Activated CD4-positive, CD25-positive, alpha-beta regulatory T cell treated with anti-CD3 and anti-CD28 coated beads, Interleukin-2, amount 50 U/mL, for 24 hours (primary cell): ENCODE data around the gene UBE4B.
"Not testable (repeated sequence)": the region's sequence is repeated elsewhere in the genome, so short reads cannot be mapped to it uniquely, and the experiment has no call there.

ENCODE experiments used
- ATAC-seq, 2 donors: fragments of 150-1000 bp; cut with Tn5 transposase; one replicate each; pipeline ENCODE4 v1.10.0; 2021; ENCODE audit warnings: mild to moderate bottlenecking in 1 of 2, moderate library complexity in 1 of 2

The UBE4B gene

DNA sequence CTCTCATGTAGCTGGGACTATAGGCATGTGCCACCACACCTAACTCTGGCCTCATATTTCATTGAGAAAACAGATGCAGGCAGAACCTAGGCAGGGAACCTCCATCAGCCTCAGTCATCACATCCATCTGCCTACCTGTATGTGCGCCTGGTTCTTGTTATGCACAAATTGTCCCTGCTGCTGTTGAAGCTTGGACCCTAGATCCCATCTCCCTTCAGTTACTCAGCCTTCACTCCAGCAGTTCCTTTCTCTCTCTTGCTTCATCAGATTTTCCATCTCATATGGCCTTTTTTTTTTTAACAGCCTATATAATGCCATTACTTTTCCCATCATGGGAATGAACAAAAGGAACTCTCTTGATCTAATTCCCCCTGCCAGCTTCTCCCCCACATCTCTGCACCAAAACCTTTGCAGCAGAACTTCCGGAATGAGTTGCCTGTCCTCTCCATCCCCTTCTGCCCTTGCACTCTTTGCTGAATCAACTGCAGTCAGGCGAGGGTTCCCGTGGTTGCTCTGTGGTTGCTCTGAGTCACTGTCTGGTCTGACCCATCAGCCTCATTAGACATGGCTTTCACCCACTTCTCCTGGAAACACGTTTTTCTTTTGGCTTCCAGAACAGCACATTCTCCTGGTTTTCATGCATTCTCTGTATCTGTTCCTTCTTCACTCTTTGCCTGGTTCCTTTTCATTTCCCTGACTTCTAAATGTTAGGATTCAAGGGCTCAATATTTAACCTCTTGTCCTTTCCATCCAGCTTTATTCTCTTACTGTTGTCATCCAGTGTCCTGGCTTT is 41.5 kb downstream of the UBE4B start:
- peak; percentile 100 for ATAC-seq

DNA sequence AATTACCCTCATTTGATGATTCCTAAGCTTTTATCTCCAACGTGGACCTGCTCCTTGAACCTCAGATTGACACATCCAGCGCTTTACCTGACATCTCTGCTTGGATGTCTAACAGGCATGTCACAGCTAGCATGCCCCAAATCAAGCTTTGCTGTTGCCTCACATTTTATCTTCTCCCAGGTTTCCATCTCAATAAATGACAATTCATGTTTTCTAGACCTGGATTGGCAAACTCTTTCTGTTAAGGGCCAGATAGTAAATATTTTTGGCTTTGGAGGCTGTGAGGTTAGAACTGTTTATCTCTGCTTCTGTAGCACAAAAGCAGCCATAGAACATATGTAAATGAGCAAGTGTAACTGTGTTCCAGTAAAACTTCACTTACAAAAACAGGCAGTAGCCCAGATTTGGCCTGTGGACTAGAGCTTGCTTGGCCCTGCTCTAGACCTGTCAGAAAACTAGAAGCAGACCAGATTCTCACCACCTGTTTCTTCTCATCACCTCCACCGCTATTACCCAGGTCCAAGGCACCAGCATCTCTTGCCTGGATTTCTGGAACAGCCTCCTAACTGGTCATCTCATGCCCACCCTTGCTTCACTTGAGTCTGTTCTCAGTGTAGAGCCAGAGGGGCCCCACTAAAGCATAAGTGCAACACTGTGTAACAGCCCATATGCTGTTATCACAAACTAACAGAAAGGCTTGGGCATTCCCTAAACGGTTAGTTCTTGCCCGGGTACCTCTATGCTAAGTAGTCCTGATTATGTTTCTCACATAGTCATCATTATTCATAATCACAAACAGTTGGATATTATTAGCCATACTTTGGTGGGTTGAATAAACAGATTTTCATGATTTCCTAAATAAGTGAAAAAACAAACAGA is 42.3 kb downstream of the UBE4B start:
- ATAC-seq: no peak

DNA sequence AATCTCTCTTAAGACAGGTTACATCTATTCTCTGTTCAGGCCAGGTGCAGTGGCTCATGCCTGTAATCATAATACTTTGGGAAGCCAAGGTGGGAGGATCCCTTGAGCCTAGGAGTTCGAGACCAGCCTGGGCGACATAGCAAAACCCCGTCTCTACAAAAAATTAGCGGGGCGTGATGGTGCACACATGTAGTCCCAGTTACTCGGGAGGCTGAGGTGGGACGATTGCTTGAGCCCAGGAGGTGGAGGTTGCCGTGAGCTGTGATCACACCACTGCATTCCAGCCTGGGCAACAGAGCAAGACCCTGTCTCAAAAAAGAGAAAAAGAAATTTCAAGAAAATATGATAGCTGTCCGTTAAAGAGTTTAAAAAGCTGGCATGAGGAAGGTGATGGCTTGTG is 43.0 kb downstream of the UBE4B start:
- ATAC-seq: no peak

DNA sequence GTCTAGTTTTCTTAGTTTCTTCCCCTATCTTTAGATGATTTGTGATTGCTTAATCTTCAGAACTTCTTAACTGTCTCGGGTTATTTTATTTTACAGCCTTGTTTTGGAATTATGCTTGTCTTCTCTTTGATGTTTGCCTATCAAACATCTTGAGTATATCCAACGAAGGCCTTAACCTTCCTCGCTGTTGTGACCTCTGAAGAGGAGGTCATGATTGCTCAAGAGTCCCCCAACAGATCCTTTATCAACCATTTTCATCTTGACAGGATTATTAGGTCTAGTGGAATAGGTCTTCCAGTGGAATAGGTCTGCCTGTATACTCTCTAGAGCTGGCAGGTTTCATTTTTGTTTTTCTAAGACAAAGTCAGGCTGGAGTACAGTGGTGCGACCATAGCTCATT is 45.7 kb downstream of the UBE4B start:
- ATAC-seq: no peak

DNA sequence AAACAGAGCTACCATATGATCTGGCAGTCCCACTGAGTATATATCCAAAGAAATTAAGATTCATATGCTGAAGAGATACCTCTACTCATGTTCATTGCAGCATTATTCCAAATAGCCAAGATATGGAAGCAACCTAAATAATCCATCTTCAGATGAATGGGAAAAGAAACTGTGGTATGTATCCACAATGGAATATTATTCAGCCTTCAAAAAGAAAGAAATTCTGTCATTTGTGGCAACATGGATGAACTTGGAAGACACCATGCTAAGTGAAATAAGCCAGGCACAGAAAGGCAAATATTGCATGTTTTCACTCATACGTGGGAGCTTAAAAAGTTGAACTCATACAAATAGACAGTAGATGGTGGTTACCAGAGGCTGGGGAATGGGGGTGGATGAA is 47.8 kb downstream of the UBE4B start:
- ATAC-seq: no peak

DNA sequence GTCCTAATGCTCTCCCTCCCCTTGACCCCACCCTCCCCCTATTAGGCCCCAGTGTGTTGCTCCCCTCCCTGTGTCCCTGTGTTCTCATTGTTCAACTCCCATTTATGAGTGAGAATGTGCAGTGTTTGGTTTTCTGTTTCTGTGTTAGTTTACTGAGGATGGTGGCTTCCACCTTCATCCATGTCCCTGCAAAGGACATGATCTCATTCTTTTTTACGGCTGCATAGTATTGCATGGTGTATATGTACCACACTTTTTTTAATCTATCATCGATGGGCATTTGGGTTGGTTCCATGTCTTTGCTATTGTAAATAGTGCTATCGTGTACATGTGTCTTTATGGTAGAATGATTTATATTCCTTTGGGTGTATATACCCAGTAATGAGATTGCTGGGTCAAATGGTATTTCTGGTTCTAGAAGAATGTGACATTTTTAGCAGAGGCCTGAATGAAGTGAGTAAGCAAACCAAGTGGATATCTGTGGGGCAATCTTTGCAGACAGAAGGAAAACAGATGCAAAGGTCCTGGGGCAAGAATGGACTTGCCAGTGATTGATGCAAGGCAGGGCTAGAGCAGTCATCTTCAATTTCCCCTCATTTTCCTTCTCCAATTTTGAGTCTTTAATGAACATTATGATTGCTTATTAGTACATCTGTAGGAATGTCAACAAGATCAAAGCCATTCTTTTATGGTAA is 50.2 kb downstream of the UBE4B start:
- ATAC-seq: no peak

DNA sequence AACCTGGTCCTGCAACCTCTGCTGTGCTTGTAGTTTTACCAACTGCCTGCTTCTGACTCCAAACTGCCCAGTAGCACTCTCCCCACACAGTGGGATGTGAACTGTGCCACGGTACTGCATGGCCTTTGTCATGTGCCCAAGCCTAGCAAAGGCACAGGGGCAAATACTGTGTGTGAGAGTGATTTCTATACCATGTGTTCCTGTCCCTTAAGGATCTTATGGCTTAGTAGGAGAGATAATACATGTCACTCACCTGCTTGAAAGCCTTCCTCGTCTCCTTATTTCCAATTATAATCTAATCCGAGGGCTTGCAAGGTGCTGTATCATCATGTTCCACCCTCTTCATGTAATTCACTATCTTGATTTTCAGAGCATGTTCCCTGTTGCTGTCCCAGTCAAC is 51.3 kb downstream of the UBE4B start:
- no peak for ATAC-seq

DNA sequence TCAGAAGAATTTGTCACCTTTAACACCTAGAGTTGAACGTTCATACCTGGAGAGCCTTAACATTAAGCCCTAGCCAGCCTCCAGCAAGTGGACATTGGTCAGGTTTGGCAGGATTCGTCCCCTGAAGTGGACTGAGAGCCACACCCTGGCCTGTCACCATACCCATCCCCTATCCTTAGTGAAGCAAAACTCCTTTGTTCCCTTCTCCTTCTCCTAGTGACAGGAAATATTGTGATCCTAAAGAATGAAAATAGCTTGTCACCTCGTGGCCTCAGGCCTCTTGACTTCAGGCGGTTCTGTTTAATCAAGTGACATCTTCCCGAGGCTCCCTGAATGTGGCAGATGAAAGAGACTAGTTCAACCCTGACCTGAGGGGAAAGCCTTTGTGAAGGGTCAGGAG is 52.3 kb downstream of the UBE4B start:
- ATAC-seq: no peak

DNA sequence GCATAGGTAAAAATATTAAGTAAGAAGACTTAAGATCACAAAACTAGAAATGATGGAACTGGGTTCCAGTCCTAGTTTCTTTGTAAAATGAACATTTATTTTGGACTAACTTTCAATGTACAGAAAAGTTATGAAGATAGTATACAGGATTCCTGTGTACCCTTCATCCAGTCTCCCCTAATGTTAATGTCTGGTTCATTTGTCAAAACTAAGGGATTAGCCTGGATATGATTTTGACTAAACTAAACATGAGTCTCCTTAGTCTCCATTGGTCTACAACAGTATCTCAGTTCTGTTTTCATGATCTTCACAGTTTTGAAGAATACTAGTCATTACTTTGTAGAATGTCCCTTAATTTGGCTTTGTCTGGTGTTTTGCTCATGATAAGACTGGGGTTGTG is 54.5 kb downstream of the UBE4B start:
- no peak for ATAC-seq

DNA sequence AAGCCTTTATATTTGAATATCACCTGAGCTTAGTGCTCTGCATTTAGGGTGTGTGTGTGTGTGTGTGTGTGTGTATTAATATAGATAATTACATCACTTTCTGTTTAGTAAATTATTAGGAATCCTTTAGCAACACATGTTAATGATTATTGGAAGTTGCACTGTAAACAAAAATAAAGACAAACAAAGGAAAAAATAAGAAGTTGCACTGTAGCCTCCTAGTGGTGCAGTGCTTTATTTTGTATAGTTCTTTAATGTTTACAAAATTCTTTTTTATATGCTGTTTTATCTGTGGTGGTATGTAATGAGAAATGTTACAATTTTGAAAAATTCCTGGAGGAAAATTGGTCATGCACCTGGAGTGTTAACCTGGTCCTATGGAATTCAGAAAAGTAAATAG is 69.2 kb downstream of the UBE4B start:
- ATAC-seq: no peak

DNA sequence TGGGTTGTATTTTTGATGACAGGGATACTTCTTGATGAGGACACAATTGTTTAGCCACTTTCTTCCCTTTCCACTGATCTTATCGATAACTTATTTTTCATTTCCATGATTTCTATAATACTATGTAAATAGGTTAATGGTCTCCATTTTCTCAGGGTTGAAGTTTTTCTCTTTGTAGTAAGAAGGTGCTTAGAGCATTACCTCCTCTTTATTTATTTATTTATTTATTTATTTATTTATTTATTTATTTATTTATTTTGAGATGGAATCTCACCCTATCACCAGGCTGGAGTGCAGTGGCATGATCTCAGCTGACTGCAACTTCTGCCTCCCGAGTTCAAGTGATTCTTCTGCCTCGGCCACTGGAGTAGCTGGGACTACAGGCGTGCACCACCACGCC is 70.4 kb downstream of the UBE4B start:
- ATAC-seq: no peak

DNA sequence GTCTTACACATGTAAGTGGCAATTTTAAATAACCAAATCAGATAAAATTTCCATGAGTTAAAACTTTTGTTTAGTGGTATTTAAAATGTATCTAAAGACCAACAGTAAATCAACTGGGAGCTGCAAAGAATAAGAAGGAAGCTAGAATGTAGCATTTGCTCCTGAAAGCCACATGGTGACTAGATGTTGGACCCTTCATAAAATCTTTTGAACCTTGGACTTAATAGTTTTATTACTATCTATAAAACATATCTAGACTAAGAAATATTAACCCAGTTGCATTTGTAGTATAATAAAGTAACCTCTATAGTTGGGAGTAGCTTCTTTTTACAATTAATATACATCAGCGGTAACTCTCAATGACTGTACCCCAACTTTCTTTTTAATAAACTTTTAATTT is 72.1 kb downstream of the UBE4B start:
- no peak for ATAC-seq

DNA sequence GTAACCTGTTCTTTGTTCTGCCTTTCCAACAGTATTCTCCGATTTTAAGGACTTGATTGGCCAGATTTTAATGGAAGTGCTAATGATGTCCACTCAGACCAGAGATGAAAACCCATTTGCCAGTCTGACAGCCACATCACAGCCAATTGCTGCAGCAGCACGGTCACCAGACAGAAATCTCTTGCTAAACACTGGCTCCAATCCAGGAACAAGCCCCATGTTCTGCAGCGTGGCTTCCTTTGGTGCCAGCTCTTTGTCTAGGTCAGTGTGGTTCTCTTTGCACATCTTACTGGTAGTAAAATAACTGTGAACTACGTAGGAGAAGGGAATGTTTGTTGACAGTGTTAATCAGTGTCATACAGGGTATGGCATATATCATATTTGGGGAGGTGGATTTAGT is 72.7 kb downstream of the UBE4B start:
- ATAC-seq: no peak

DNA sequence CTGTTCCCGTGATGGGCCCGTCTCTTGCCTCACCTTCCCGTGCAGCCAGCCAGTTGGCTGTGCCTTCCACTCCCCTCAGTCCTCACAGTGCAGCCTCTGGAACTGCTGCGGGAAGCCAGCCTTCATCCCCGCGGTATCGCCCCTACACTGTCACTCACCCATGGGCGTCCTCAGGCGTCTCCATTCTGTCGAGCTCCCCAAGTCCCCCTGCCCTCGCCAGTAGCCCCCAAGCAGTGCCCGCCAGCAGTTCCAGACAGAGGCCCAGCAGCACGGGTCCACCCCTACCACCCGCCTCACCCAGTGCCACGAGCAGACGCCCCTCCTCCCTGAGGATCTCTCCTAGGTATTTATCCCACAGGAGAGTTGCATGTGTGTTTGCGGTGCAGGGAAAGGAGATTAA is 73.5 kb downstream of the UBE4B start:
- no peak for ATAC-seq

DNA sequence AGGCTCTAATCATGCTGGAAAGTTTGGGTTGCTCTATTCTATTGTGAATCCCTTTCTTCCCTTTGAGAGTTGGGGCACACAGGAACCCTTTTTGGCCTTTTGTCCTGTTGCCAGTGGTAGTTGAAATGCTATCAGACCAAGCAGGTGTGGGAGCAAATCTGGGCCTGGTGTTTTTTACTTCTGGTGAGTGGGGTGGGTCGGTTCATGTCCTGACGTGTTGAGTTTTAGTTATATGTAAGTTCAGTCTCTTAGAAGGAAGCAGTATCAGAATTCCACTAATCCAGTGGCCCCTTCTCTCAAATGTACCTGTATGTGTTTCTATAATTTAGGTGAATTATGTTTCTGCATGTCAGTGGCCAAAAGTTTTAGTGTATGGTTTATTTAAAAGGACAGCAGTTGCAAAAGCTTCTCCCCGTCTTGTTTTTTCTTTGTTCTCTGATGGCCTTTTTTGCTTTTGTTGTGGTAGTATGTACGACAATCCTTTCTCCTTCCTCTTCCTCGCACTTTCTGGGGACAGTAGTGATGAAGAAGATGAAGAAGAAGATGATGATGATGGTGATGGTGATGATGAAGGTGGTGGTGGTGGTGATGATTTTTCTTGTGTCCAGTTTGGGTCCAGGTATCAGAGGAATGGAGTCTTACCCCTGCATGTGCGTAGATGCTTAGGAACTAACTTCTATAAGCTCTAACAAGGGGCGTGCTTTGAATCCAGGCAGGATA is 74.2 kb downstream of the UBE4B start:
- ATAC-seq: no peak

DNA sequence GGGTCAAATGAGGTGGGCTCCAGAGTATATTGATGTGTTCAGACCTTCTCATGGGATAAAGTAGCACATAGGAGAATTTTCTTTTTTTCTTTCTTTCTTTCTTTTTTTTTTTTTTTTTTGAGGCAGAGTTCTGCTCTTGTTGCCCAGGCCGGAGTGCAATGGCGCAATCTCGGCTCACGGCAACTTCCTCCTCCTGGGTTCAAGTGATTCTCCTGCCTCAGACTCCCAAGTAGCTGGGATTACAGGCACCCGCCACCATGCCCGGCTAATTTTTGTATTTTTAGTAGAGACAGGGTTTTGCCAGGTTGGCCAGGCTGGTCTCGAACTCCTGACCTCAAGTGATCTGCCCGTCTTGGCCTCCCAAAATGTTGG is 74.7 kb downstream of the UBE4B start:
- ATAC-seq: not testable (repeated sequence)

DNA sequence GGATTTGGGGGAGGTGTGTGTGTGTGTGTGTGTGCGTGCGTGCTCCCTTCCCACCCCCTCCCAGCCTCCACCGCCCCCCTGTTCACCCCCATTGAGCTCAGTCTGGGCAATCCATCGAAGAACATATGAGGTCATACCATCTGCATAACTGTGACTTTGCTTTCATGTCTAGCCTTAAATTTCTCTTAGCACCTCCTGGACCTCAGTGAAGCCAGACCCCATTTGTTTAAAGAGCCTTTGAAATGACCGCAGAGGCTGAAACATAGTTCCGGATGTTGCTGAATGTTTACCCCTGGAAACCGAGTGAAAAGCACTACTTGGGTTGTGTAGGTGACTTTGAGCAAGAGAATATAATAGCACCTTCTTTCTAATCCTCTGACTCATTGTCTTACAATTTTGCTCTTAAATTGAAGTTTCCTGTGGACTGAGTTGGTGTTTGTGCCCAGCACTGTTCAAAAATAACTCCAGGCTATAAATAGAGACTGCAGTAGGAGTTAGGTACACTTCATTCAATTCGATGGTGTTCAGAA is 75.4 kb downstream of the UBE4B start:
- ATAC-seq: no peak

DNA sequence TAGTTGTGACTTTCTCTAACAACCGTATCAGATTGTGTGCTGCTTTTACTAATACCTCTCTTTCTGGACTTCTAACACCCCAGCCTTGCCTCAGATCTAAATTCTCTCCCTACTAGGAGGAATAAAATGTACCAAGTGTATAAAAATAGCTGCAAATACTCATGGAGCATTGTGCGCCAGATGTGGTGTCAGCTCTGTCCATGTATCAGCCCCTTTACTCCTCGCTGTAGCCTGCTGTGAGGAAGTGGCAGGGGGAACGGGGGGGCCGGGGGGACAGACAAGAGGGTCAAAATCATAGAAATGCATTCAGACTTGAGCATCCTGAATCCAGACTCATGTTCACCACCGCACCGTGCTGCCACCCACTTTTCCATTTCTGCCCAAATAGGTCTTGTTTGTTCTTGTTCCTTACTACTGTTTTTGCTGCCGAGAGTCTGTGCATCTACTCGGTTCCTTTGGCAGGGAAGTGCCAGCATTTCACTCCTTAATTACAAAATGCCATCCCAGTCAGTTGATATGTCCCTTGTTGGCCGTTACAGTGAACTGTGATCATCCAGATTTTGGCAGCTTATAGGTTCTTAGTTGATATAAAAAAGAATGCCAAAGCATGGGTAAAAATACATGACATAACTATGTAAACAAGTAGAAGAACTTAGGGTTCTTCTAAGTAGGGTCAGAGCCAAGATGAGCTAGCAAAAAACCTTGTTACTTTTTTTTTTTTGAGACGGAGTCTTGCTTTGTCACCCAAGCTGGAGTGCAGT is 76.4 kb downstream of the UBE4B start:
- no peak for ATAC-seq

DNA sequence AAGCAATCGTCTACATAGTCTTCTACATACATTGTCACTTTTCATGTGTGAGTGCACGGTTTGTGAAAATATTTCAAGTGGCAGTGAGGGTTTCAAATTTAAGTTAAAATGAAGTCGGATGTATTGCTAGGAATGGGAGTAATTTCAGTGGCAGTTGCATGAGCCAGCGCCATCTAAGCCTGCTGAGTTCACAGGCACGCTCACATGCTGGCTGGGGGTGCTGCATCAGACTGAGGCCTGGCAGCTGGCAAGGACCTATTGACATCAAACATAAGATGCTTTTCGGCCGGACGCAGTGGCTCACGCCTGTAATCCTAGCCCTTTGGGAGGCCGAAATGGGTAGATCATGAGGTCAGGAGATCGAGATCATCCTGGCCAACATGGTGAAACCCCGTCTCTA is 80.7 kb downstream of the UBE4B start:
- ATAC-seq: no peak

DNA sequence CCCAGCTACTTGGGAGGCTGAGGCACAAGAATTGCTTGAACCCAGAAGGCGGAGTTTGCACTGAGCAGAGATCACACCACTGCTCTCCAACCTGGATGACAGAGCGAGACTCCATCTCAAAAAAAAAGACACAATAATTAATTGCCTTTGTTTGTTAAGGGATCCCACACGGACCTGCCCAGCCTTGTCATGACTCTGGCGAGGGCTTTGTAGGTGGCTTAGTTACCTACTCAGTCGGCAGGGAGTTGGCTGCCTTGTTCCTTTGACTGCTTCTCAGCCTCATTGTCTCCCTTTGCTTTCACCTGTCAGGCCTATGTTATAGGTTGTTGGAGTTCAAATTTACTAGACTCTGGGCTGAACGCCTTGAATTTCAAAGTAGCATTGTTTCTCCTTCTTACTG is 82.0 kb downstream of the UBE4B start:
- no peak for ATAC-seq

DNA sequence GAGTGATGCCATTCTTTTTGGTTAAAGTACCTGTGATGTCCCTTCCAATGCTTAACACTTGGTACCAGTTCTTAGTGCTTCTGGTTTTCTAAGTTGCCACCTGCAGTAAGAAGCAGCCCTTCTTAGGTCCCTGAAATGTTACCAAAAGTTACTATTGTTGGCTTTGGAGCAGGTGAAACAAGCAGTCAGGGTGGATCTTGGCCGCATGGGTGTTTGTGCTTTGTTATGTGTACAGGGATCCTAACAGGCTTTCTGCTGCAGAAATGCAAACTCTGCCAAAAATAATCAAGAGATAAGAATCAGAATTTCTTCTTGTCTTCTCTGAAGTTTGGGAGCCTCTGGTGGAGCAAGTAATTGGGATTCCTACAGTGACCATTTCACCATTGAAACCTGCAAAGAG is 84.4 kb downstream of the UBE4B start:
- no peak for ATAC-seq

DNA sequence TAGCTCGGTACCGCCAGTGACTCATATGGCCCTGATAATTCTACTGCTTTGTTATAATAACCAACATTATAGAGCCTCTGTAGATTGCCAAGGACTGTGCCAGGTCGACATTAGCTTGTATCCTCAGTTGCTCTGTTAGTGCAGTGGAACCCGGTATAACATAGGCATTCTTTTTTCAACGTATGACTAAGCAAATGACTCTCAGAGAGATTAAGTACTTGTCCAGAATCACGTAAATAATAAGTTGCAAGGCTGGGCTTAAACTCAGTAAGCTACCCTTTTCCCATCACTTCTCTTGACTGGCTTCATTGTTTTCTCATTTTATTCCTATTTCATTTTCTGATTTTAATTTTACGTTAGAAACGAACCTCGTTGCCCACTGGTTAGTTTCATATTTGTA is 85.1 kb downstream of the UBE4B start:
- ATAC-seq: no peak
